HFFc6 (cell line): ENCODE results near the gene TMEM97. TPM values are rescaled to one million over a fixed set of nuclear protein-coding genes. Genes with fewer than 3 reads are reported as not detected.

ENCODE experiments used
- DNase-seq: peaks from one replicate; pipeline ENCODE4 v3.0.0-alpha.2; 2018
- H3K27ac Mint-ChIP-seq: 2 replicates; pipeline ENCODE4 v1.8.0; 2020; ENCODE audit warnings: mild to moderate bottlenecking, mixed read lengths
- H3K27me3 Mint-ChIP-seq: 2 replicates; pipeline ENCODE4 v1.8.0; 2021; ENCODE audit warnings: mild to moderate bottlenecking, moderate library complexity, mixed read lengths; ENCODE audit not compliant: insufficient read depth
- H3K36me3 Mint-ChIP-seq: 2 replicates; pipeline ENCODE4 v1.8.0; 2021; ENCODE audit warnings: low read depth, mixed read lengths
- H3K4me1 Mint-ChIP-seq: 2 replicates; pipeline ENCODE4 v1.8.0; 2020; ENCODE audit warnings: low read depth, mixed read lengths
- H3K4me3 Mint-ChIP-seq: 2 replicates; pipeline ENCODE4 v1.8.0; 2020; ENCODE audit warnings: mild to moderate bottlenecking, moderate library complexity, mixed read lengths
- H3K9me3 Mint-ChIP-seq: 2 replicates; pipeline ENCODE4 v1.8.0; 2020; ENCODE audit warnings: mild to moderate bottlenecking, mixed read lengths
- CTCF ChIP-seq: fragments of 200-600 bp; sonication (generic); IDR thresholded peaks from 2 replicates; pipeline ENCODE4 v1.5.0; 2021; ENCODE audit warnings: antibody characterized with exemption, mild to moderate bottlenecking
- total RNA-seq, 6 experiments: library from RNA; stranded (reverse); fragmentation: NEBNext Ultra II Directional; extraction: Animal tissue kit (Norgen Biotek cat#: 25700); gene quantifications; 2 replicates in 1 of 6; 3 replicates in 5 of 6; pipeline ENCODE4 v1.2.3, GENCODE V29; 2021

Gene TMEM97
- total RNA-seq, 6 experiments from 2014 or later, result 17.6 to 29.5 (median 24.1) TPM

- no peak for TF ChIP-seq CTCF
- H3K27ac Mint-ChIP-seq, result no peak overlapping the region
- H3K36me3 Mint-ChIP-seq, result peaks cover 12% of the 10 kb centered on the region; the same call in 1 of the 2 replicates
- no peaks in the 10 kb centered on the region for H3K4me1 Mint-ChIP-seq
- no peak for DNase-seq
- H3K9me3 Mint-ChIP-seq, result no peaks in the 10 kb centered on the region
- no peak overlapping the region for H3K4me3 Mint-ChIP-seq
- H3K27me3 Mint-ChIP-seq, result no peaks in the 10 kb centered on the region; the same call in 1 of the 2 replicates
Measured at GRCh38 chr17:28363776-28364650, 45.0 kb downstream of the TMEM97 start.

GRCh38 chr17:28364665-28365363 is 45.8 kb downstream of the TMEM97 start, which contains the start of gene SEBOX:
SEBOX (minus strand) TSS chr17:28365199; CDS start chr17:28365151, 48 bp downstream.
- Mint-ChIP-seq H3K27me3 (no peaks in the 10 kb centered on the region; the same call in 1 of the 2 replicates), H3K9me3 (no peaks in the 10 kb centered on the region), H3K4me1 (peaks cover 2% of the 10 kb centered on the region), H3K36me3 (peaks cover 12% of the 10 kb centered on the region; the same call in 1 of the 2 replicates), H3K4me3 (no peak within 1 kb of the TSS), H3K27ac (no peak within 1 kb of the TSS; the same call in 1 of the 2 replicates)
- DNase-seq, result no peak
- TF ChIP-seq CTCF, result no peak

- no peak for DNase-seq
- Mint-ChIP-seq H3K4me3 (no peak overlapping the region), H3K36me3 (peaks cover 10% of the 10 kb centered on the region; the same call in 1 of the 2 replicates), H3K27me3 (no peaks in the 10 kb centered on the region; the same call in 1 of the 2 replicates), H3K27ac (no peak overlapping the region), H3K4me1 (peaks cover 9% of the 10 kb centered on the region), H3K9me3 (no peaks in the 10 kb centered on the region)
- TF ChIP-seq CTCF, result no peak
Measured at GRCh38 chr17:28365487-28365886, 46.5 kb downstream of the TMEM97 start.

GRCh38 chr17:28366605-28367004 is 47.6 kb downstream of the TMEM97 start:
- no peak overlapping the region for H3K27ac Mint-ChIP-seq
- no peak overlapping the region for H3K4me3 Mint-ChIP-seq

More at GRCh38 chr17:28366605-28367004, 47.6 kb downstream of the TMEM97 start:
- Mint-ChIP-seq H3K9me3 (no peaks in the 10 kb centered on the region), H3K4me1 (peaks cover 17% of the 10 kb centered on the region), H3K36me3 (no peaks in the 10 kb centered on the region), H3K27me3 (no peaks in the 10 kb centered on the region; the same call in 1 of the 2 replicates)
- no peak for DNase-seq
- TF ChIP-seq CTCF, result peak; percentile 44; the same call in 1 of the 2 replicates
